AG04449 (cell line): ENCODE results near the gene CTNNBL1.
"Not testable (repeated sequence)": the region's sequence is repeated elsewhere in the genome, so short reads cannot be mapped to it uniquely, and the experiment has no call there.

Experiments used
- CTCF ChIA-PET: fragments of 350-600 bp; formaldehyde crosslinking; extraction: SDS; loops from one replicate; lab custom pipeline; 2021; ENCODE audit warnings: antibody characterized with exemption; lab: Yijun Ruan, JAX
- POLR2A ChIA-PET: fragments of 400-600, 350-600 bp; formaldehyde crosslinking; extraction: SDS; loops from one replicate; lab custom pipeline; 2020; ENCODE audit warnings: antibody characterized with exemption, inconsistent platforms; lab: Yijun Ruan, JAX
- DNase-seq: peaks from one replicate; pipeline ENCODE4 v3.0.0-alpha.2; 2010; ENCODE audit warnings: low read depth, low spot score
- H3K4me3 ChIP-seq: 2 replicates; pipeline ENCODE4 v1.5.1; 2011; ENCODE audit warnings: low read depth, mild to moderate bottlenecking, control low read depth, low read length
- TF ChIP-seq, protein P1 (sequence below): IDR thresholded peaks from one replicate; pipeline ENCODE4 v1.5.1; 2011; ENCODE audit warnings: mild to moderate bottlenecking, moderate library complexity, low read length, control low read depth, inconsistent platforms; ENCODE audit not compliant: insufficient read depth; ENCODE audit errors: missing control alignments

Gene CTNNBL1

DNA sequence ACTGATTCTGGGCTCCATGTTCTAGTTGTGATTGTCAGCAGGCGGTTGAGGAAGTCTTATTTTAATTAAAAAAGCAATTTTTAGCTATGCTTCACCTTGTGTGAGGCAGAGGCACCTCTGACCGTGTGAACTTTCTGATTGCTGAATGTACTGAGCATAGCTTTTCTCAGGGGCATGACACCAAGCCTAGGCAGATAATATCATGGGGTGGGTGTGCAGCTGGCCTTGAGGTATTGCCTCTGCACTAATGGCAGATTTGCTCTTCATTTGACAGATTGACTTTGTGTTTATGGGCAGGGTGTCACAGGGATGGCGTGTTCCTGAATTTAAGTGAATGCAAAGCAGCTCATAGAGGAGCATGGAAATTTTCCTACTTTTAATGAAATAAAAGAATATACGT is 19.6 kb downstream of the CTNNBL1 start:
- no peak for DNase-seq
- TF ChIP-seq, protein P1, sequence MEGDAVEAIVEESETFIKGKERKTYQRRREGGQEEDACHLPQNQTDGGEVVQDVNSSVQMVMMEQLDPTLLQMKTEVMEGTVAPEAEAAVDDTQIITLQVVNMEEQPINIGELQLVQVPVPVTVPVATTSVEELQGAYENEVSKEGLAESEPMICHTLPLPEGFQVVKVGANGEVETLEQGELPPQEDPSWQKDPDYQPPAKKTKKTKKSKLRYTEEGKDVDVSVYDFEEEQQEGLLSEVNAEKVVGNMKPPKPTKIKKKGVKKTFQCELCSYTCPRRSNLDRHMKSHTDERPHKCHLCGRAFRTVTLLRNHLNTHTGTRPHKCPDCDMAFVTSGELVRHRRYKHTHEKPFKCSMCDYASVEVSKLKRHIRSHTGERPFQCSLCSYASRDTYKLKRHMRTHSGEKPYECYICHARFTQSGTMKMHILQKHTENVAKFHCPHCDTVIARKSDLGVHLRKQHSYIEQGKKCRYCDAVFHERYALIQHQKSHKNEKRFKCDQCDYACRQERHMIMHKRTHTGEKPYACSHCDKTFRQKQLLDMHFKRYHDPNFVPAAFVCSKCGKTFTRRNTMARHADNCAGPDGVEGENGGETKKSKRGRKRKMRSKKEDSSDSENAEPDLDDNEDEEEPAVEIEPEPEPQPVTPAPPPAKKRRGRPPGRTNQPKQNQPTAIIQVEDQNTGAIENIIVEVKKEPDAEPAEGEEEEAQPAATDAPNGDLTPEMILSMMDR = no peak
- no peak overlapping the region for H3K4me3 ChIP-seq
- POLR2A ChIA-PET = no interaction called here
- CTCF ChIA-PET = no interaction called here

DNA sequence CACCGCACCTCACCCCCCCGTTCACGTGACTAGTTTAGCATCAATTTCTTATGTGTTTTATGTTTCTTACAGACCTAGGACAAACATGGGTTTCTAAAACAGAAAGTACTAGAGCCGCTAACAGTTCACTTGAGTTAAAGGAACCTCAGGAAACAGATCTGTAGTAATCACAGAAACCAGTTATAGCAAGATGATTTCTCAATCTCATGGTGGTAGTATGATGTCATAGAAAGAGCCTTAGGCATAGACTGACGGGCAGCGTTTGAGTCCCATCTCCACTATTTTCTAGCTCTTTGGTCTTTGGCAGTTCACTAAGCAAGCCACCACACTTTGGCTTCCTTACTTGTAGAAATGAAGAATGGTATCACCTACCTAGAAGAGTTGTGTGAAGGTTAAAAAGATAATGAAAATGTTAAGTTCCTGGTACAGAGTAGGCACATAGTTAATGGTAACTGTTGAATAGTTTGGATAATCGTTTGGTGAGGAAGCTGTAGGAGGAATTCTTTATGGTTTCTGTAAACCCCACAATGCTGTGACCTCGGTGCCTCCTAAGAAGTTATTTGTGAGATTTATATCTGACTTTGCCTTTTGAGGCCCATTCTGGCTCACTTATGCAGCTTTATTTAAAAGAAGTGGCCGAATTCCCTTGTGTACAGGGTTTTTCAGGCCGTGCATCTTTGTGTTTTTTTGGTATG is 21.3 kb downstream of the CTNNBL1 start:
- CTCF ChIA-PET = interaction anchor here (0.8 to 1.4 kb wide), 4 partner anchors 11 to 151 kb away, joined by 3 to 6 read pairs (median 3); no protein-coding TSS in a partner anchor
- DNase-seq = peak; percentile 46
- POLR2A ChIA-PET = no interaction called here
- no peak overlapping the region for H3K4me3 ChIP-seq
- TF ChIP-seq, protein P1 = no peak

DNA sequence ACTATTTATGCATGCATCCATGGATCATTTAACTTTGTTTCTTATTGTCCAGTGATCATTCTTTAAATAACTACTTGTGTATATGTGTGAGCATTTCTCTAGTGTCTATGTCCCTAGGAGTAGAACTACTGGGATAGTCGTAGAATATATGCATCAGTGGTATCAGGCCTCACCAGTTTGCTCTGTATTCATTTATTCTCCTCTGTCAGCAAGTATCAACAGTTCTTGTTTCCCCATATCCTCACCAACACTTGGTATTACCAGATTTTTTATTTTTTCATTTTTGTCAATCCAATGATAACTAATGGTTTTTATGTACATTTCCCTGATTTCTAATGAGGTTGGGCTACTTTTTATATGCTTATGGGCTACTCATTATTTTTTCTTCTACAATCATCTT is 27.9 kb downstream of the CTNNBL1 start:
- no peak overlapping the region for H3K4me3 ChIP-seq
- ChIA-PET CTCF (interaction anchor here (1.4 kb wide), 1 partner anchor 13 kb away, joined by 4 read pairs; no protein-coding TSS in a partner anchor), POLR2A (no interaction called here)
- TF ChIP-seq, protein P1 = no peak
- no peak for DNase-seq

DNA sequence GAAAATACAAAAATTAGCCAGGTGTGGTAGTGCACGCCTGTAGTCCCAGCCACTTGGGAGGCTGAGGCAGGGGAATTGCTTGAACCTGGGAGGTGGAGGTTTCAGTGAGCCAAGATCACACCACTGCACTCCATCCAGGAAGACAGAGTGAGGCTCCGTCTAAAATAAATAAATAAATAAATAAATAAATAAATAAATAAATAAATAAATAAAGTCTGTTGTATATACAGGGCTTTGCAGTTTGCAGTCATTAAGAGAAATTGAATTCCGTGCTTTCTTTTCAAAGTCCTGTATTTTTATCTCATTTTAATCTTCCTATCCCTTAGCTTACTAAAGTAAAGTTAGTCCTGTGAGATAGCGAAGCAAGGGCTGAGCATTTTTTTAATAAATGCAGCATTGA is 28.5 kb downstream of the CTNNBL1 start:
- CTCF ChIA-PET = interaction anchor here (1.4 kb wide), 1 partner anchor 12 kb away, joined by 4 read pairs; no protein-coding TSS in a partner anchor
- H3K4me3 ChIP-seq, DNase-seq, POLR2A ChIA-PET: not testable (repeated sequence)

DNA sequence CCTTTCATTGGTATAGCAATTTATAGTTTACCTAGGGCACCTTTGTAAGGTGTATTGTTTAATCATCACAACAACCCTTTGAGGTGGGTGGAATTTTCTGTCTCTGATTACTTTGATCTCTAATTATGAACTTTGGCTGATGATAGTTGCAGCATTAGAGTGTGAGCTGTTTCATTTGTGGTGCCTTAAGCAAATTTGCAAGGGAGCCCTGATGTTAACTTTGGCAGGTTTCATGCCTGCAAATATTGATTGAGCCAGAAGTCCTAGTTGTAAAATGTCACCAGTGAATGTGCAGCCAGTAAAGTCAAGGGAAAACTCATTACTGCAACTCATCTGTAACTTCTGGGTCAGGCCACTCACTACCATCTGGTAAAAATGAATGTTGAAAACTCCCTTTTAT is 29.8 kb downstream of the CTNNBL1 start:
- POLR2A ChIA-PET = no interaction called here
- DNase-seq = no peak
- CTCF ChIA-PET = no interaction called here
- TF ChIP-seq, protein P1 = no peak
- H3K4me3 ChIP-seq = no peak overlapping the region

DNA sequence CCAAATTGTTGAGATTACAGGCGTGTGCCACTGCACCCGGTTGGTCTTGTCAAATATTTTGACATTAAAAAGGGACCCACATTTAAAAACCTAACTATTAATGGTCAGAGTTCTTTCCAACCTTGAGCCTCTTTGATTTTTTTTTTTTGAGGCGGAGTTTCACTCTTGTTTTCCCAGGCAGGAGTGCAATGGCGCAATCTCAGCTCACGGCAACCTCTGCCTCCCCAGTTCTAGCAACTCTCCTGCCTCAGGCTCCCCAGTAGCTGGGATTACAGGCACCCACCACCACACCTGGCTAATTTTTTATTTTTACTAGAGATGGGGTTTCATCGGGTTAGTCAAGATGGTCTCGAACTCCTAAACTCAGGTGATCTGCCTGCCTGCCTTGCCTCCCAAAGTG is 31.3 kb downstream of the CTNNBL1 start:
- H3K4me3 ChIP-seq = no peak overlapping the region
- POLR2A ChIA-PET = no interaction called here
- TF ChIP-seq, protein P1 = no peak
- DNase-seq = no peak
- CTCF ChIA-PET = no interaction called here

DNA sequence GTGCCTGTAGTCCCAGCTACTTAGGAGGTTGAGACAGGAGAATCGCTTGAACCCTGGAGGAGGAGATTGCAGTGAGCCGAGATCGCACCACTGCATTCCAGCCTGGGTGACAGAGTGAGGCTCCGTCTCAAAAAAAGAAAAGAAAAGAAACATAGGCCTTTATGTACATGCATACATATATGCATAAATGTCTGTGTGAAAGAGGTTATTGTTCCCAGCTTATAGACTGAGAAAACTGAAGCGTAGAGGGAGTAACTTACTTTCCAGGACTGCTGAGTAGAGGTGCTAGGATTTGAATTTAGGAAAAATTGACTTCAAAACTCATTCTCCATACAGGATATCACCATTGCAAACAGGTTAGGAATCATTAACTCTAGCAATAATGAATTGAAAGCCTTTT is 32.0 kb downstream of the CTNNBL1 start:
- TF ChIP-seq, protein P1 = no peak
- no peak for DNase-seq
- POLR2A ChIA-PET = no interaction called here
- H3K4me3 ChIP-seq = no peak overlapping the region
- CTCF ChIA-PET = interaction anchor here (1.1 kb wide), 1 partner anchor 10 kb away, joined by 3 read pairs; no protein-coding TSS in a partner anchor
